Natural killer cell (primary cell): ENCODE measurements around the gene GPR179. TPM values are rescaled to one million over a fixed set of nuclear protein-coding genes. Genes with fewer than 3 reads are reported as not detected.
A peak's percentile ranks its signal among the peaks of the same experiment; 100 is the strongest.

ENCODE experiments used
- ATAC-seq, 3 donors: fragments of 150-1000 bp in 2 of 3; fragments of 200-7000 bp in 1 of 3; cut with Tn5 transposase; 1 replicate in 1 of 3; 2 replicates in 2 of 3; pipeline ENCODE4 v1.10.0; 2021; ENCODE audit warnings: mild to moderate bottlenecking in 2 of 3, moderate library complexity in 2 of 3
- DNase-seq, 2 donors: peaks; one replicate each; pipeline versions ENCODE4 v3.0.0 to v3.0.0-alpha.2; 2013 to 2021; ENCODE audit warnings: mixed read lengths in 1 of 2
- H3K27ac ChIP-seq: one replicate; pipeline ENCODE4 v1.5.1; 2013; ENCODE audit warnings: mild to moderate bottlenecking, low read length
- H3K27me3 ChIP-seq: one replicate; pipeline ENCODE4 v1.6.1; 2013; ENCODE audit warnings: low read length; ENCODE audit not compliant: control insufficient read depth, insufficient read depth
- H3K36me3 ChIP-seq: one replicate; pipeline ENCODE4 v1.6.1; 2013; ENCODE audit warnings: low read length; ENCODE audit not compliant: control insufficient read depth, insufficient read depth
- H3K4me1 ChIP-seq: one replicate; pipeline ENCODE4 v1.6.1; 2013; ENCODE audit warnings: low read length; ENCODE audit not compliant: control insufficient read depth, insufficient read depth
- H3K4me3 ChIP-seq: one replicate; pipeline ENCODE4 v1.5.1; 2013; ENCODE audit warnings: low read length
- H3K9me3 ChIP-seq: one replicate; pipeline ENCODE4 v1.6.1; 2013; ENCODE audit warnings: low read length; ENCODE audit not compliant: control insufficient read depth, insufficient read depth
- H3K27ac Mint-ChIP-seq, 2 donors: one replicate each; pipeline ENCODE4 v1.8.0; 2022; ENCODE audit warnings: mild to moderate bottlenecking in 2 of 2, mixed read lengths in 2 of 2, moderate library complexity in 1 of 2
- H3K27me3 Mint-ChIP-seq, 2 donors: one replicate each; pipeline ENCODE4 v1.8.0; 2022; ENCODE audit warnings: low read depth in 2 of 2, mixed read lengths in 2 of 2
- H3K36me3 Mint-ChIP-seq: one replicate; pipeline ENCODE4 v1.8.0; 2022; ENCODE audit warnings: mixed read lengths
- H3K4me1 Mint-ChIP-seq, 2 donors: one replicate each; pipeline ENCODE4 v1.8.0; 2022; ENCODE audit warnings: mixed read lengths in 2 of 2
- H3K4me3 Mint-ChIP-seq: one replicate; pipeline ENCODE4 v1.8.0; 2022; ENCODE audit warnings: mild to moderate bottlenecking, moderate library complexity, mixed read lengths
- H3K9me3 Mint-ChIP-seq, 2 donors: one replicate each; pipeline ENCODE4 v1.8.0; 2022; ENCODE audit warnings: mixed read lengths in 2 of 2
- WGBS: methylation state at CpG from one replicate; pipeline ENCODE4 v1.1.7; 2013; ENCODE audit warnings: missing lambda C conversion rate; ENCODE audit not compliant: insufficient coverage; 5-methylcytosine and 5-hydroxymethylcytosine counted together
- intact Hi-C: fragments of 100-400 bp; cut with micrococcal nuclease; formaldehyde crosslinking; loops from one replicate; pipeline ENCODE4 v1.14.2; 2022
- total RNA-seq, 4 donors: library from RNA; stranded (reverse); fragments of 120-200 nt in 1 of 4; gene quantifications; one replicate each; pipeline versions ENCODE4 v1.2.3 to v1.2.4, GENCODE V29; 2013 to 2022
- TF ChIP-seq, protein P1 (sequence below): fragments of 200-600 bp; IDR thresholded peaks from one replicate; pipeline ENCODE4 v1.8.0; 2022; ENCODE audit warnings: antibody characterized with exemption

Gene GPR179
- total RNA-seq, 3 donors from 2014 or later (not counting 1 experiment from before 2014, with no cell fraction given), result not detected

DNA sequence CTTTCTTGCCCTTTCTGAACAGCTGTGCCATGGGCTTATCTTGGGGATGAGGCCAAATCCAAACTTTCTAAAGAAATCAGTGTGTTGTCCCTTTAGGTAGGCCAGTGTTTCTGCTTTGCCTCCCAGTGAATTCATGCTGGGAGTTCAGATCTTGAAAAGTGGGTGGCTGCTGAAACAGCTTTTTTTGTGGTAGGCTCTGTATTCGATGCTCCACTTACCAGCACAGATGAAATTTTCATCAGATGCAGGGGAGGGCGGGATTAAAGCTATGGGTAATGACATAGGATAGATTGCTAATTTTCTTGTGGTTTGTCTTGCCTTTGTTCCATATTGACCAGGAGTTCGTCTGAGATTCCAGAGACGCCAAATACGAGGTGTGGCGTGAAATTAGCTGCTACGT, 10.7 kb upstream of the GPR179 start:
- Mint-ChIP-seq H3K36me3 (no peaks in the 10 kb centered on the region), H3K4me3 (peak overlapping the region; percentile 87), H3K9me3 (no peaks in the 10 kb centered on the region), H3K27ac (no peak overlapping the region), H3K4me1 (peaks cover 46 to 56% of the 10 kb centered on the region in 2 donors), H3K27me3 (no peaks in the 10 kb centered on the region)
- H3K9me3 ChIP-seq, result no peaks in the 10 kb centered on the region
- ATAC-seq (no peak), DNase-seq (no peak)
- TF ChIP-seq, protein P1, sequence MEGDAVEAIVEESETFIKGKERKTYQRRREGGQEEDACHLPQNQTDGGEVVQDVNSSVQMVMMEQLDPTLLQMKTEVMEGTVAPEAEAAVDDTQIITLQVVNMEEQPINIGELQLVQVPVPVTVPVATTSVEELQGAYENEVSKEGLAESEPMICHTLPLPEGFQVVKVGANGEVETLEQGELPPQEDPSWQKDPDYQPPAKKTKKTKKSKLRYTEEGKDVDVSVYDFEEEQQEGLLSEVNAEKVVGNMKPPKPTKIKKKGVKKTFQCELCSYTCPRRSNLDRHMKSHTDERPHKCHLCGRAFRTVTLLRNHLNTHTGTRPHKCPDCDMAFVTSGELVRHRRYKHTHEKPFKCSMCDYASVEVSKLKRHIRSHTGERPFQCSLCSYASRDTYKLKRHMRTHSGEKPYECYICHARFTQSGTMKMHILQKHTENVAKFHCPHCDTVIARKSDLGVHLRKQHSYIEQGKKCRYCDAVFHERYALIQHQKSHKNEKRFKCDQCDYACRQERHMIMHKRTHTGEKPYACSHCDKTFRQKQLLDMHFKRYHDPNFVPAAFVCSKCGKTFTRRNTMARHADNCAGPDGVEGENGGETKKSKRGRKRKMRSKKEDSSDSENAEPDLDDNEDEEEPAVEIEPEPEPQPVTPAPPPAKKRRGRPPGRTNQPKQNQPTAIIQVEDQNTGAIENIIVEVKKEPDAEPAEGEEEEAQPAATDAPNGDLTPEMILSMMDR, result no peak
- peaks cover 19% of the 10 kb centered on the region for H3K4me1 ChIP-seq
- no peak overlapping the region for H3K4me3 ChIP-seq
- no peaks in the 10 kb centered on the region for H3K27me3 ChIP-seq
- no peak overlapping the region for H3K27ac ChIP-seq
- no peaks in the 10 kb centered on the region for H3K36me3 ChIP-seq
- intact Hi-C loops, result no loop called here
- WGBS, result 94% methylated on average over 7 of the region's 7 CpGs

- Mint-ChIP-seq H3K27me3 (no peaks in the 10 kb centered on the region), H3K9me3 (no peaks in the 10 kb centered on the region), H3K36me3 (no peaks in the 10 kb centered on the region), H3K4me1 (peaks cover 52 to 61% of the 10 kb centered on the region in 2 donors), H3K4me3 (peak overlapping the region; percentile 87), H3K27ac (no peak overlapping the region)
- 93% methylated on average over 13 of the region's 13 CpGs for WGBS
- H3K27ac ChIP-seq, result no peak overlapping the region
- ATAC-seq, result no peak
- no peaks in the 10 kb centered on the region for H3K9me3 ChIP-seq
- peaks cover 19% of the 10 kb centered on the region for H3K4me1 ChIP-seq
- DNase-seq, result no peak
- intact Hi-C loops, result no loop called here
- no peaks in the 10 kb centered on the region for H3K27me3 ChIP-seq
- TF ChIP-seq, protein P1, result no peak
- H3K4me3 ChIP-seq, result no peak overlapping the region
- H3K36me3 ChIP-seq, result no peaks in the 10 kb centered on the region
Measured at GRCh38 chr17:38353668-38354067, 9.9 kb upstream of the GPR179 start.

DNA sequence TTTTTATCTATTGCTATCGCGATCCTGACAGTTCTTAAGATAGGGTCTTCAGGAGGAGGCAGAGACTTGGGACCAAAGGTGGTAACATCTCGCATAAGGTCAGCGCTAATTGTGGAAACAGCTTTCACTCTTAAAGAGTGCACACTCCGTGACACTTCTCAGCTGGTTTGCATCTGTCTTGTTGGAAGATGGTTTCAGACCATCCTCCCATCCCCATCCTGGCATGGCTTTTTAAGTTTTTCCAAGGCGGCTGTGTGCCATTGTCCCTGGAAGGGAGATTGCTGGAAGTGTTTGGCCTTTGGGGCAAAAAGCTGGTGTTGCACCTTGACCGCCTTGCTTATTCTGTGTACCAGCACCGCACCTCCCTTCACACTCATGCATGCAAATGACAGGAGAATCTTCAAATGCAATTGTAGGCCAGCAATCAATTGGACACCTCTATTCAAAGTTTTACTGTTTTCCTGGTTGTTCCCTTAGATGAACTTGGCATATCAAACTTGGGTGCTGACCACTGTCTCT, 9.4 kb upstream of the GPR179 start:
- Histone ChIP-seq H3K36me3 (no peaks in the 10 kb centered on the region), H3K4me3 (peak overlapping the region; percentile 51), H3K9me3 (no peaks in the 10 kb centered on the region), H3K4me1 (peaks cover 19% of the 10 kb centered on the region), H3K27ac (no peak overlapping the region), H3K27me3 (no peaks in the 10 kb centered on the region)
- DNase-seq (no peak), ATAC-seq (no peak)
- Mint-ChIP-seq H3K27ac (peak overlapping the region in 1 of 2 donors; percentile 95), H3K4me3 (peak overlapping the region; percentile 87), H3K27me3 (no peaks in the 10 kb centered on the region), H3K36me3 (no peaks in the 10 kb centered on the region), H3K9me3 (no peaks in the 10 kb centered on the region), H3K4me1 (peaks cover 52 to 56% of the 10 kb centered on the region in 2 donors)
- TF ChIP-seq, protein P1, result no peak
- intact Hi-C loops, result no loop called here
- 28% methylated on average over 7 of the region's 8 CpGs for WGBS
